ENCODE measurements around the gene KIAA1755.

Gene KIAA1755

GRCh38 chr20:38260378-38261053 is at the start of gene KIAA1755:
Gene KIAA1755, minus strand, starts transcription at chr20:38260735. Its CDS starts 235 bp downstream, at chr20:38260500.
- DNase-seq: no peak

DNA sequence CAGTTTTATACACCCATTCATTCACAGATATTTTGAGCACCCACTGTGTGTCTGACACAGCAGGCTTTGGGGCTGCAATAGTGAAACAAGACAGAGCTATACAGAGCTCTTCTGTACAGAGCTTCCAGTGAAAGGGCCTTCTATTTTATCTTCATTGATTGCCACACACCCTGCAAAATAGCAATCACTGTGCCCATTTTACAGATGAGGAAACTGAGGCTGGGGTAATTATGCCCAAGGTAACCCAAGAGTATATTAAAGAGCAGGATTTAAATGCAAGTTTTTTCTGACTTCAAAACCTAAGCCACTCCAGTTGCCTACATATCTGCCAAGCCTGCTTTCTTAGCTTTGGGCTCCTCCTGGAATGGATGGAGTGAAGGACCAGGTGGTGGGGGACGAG is 47.9 kb upstream of the KIAA1755 start:
- no peak for DNase-seq

GRCh38 chr20:38308047-38308438 is 47.5 kb upstream of the KIAA1755 start:
- DNase-seq: no peak

- peak in 1 of 2 donors; percentile 9 for DNase-seq
Measured at GRCh38 chr20:38307371-38308046, 47.0 kb upstream of the KIAA1755 start.

DNA sequence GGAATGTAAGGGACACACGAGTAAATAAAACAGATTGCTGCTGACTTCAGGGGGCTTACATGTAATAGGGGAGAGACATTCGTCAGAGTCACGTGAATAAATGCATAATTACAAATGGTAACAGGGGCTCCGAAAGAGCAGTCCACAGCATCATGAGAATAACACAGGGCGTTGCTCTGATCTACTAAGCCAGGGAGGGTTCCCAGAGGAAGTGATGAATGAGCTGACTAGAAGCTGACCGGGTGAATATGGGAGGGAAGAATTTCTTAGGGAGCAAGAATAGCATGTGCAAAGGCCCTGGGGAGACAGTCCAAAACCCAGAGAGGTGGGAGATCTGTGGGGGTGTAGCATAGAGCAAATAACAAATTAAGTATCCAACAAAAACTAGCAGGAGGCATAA is 45.8 kb upstream of the KIAA1755 start:
- DNase-seq: no peak

DNA sequence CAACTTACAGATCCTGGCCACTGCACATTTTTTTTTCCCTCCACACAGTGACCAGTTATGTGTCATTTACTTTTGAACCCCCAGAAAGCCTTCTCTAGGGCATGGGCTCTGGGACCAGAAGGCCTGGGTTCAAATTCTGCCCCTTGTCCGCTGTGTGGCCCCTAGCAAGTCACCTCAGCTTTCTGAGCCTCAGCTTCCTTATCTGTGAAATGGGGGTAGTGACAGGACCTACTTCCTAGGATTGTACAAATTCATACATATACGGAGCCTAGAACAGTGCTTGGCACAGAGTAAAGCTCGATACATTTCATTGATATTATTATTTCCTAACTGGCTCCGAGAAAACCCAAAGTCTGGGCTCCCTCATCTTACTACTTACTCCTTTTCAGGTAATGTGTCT is 45.0 kb upstream of the KIAA1755 start:
- no peak for DNase-seq

GRCh38 chr20:38304845-38305447 is 44.4 kb upstream of the KIAA1755 start:
- peak in 1 of 2 donors; percentile 47 for DNase-seq

DNA sequence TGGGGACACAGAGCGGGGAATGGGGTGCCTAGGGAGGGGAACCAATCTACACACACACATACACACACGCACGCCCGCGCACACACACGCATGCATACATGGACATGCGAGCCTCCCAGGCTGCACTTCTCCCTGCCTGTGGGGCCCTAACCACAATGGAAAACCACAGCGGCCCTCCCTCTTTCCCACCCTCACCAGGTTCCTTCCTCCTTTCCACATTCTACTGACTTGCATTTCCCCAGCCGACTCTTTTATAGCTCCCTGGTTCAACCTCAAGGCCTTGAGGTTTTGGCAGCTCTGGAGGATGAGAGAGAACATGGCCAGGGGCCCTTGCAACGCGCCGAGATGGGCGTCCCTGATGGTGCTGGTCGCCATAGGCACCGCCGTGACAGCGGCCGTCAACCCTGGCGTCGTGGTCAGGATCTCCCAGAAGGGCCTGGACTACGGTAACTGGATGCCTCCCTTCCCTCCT is 43.4 kb upstream of the KIAA1755 start, which contains the start of gene BPI:
Gene BPI, plus strand, starts transcription at position 249 of the 472 bp plus-strand sequence. Its CDS starts 68 bp downstream, at position 317.
- DNase-seq: peak; percentile 17 to 45

DNA sequence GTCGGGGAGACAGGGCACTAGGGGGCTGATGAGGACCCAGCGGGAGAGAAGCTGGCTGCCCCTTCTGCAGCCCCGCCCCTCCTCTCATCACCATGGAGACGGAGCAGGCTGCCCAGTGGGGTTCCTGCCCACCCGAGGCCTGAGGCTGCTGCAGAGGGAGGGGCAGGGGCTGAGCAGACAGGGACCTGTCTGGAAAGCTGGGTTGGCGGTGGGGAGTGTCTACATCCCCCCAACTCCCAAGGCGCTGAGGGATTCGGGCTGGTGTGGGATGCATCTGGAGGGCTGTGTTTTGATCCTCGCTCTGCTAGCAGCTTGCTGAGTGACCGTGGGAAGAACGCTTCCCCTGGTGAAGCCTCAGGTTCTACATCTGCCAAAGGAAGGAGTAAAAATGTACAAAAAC is 42.3 kb upstream of the KIAA1755 start:
- no peak for DNase-seq

DNA sequence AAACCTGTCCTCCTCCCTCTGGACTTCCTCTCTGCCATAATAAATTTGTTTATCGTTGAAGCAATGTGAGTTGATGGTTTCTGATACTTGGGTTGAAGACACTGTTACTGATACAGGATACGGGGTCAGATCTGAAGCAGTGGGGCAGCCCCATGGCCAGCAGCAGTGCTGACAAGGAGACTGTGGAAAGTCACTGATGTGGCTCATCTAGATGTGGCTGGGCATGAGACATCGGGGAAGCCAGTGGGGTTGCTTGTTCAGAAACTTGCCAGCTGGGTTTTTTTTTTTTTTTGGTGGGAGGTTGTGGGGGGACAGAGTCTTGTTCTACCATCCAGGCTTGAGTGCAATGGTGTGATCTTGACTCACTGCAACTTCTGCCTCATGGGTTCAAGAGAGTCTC is 40.8 kb upstream of the KIAA1755 start:
- DNase-seq: no peak

GRCh38 chr20:38300438-38300837 is 39.9 kb upstream of the KIAA1755 start:
- DNase-seq: no peak

DNA sequence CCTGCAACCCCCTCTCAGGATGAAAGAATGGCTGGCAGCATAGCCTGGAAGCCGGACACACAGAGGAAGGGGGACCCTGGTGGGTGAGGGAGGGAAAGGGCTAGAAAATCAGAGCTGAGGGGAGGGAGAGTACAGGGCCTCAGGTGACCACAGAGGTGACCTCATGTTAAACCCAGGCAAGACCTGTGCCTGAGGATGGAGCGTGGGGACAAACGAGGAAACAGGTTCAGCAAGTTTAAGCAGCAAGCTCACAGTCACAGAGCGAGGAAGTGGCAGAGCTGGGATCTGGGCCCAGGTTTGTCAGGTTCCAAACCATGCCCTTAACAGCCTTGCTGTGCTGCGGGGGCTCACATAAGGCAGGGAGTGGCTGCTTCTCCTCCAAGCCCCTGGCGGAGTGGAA is 39.4 kb upstream of the KIAA1755 start:
- no peak for DNase-seq

- peak in 1 of 2 donors; percentile 43 for DNase-seq
Measured at GRCh38 chr20:38298768-38299288, 38.3 kb upstream of the KIAA1755 start.

- DNase-seq: no peak
Measured at GRCh38 chr20:38297916-38298674, 37.6 kb upstream of the KIAA1755 start.

DNA sequence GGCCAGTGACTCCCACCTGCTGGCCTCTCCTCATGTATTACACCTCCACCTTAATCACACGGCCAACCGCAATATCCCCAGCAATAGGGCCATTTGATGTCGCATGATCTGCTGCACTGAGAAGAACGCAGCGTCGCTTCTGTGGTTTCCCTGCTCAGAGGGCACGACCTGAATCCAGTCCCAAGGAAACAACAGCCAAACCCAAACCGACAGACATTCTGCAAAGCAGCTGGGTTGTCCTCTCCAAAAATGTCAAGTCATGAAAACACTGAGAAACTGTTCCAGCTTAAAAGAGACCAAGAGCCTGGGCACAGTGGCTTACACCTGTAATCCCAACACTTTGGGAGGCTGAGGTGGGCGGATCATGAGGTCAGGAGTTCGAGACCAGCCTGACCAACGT is 35.9 kb upstream of the KIAA1755 start:
- no peak for DNase-seq

GRCh38 chr20:38295811-38296210 is 35.3 kb upstream of the KIAA1755 start:
- no peak for DNase-seq

DNA sequence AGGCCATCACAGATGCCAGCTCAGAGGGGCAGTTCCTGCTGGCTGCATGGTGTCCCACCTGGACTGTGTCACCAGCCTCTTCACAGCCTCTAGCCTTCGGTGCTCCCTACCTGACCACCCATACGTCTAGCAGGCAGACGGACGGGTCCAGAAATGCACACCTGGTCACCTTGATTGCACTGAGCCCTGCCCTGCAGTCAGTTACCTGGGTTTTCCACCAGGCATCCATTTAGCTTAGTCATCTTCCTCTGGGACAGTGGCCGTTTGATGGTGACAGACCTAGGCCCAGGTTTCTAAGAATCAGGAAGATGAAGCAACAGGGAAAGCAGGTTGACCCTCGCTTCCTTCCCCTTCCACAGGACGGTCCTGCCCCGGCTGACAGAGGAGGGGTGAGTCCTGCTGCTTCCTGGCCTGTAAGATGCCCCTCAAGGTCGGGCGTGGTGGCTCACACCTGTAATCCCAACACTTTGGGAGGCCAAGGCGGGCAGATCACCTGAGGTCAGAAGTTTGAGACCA is 33.6 kb upstream of the KIAA1755 start:
- DNase-seq: no peak

- DNase-seq: no peak
Measured at GRCh38 chr20:38293491-38294065, 33.0 kb upstream of the KIAA1755 start.

GRCh38 chr20:38291966-38292365 is 31.4 kb upstream of the KIAA1755 start:
- no peak for DNase-seq

GRCh38 chr20:38290829-38291814 is 30.6 kb upstream of the KIAA1755 start:
- no peak for DNase-seq
